ENCODE measurements around the gene EXOSC7.

DNA sequence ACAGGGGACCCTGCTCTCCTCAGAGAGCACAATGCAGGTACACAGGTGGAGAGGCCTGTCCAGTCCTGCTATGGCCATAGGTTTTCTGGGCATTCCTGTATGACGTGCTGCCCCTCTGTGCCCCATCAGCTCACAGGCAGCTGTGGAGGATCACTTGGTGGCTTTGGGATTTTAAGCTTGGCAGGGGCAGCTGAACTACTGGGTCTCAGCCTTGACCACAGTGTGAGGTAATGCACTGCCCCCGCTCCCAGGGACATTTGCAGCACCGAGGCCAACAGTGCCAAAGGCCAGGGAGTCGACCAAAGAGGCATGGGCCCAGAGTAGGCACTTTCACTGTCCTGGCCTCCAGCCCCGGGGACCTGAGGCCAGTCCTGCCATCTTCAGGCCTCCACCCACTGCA lies 46.3 kb upstream of the EXOSC7 start:
- no peak for TF ChIP-seq FOS (IDR thresholded peaks at IDR 0.05; ENCODE audit: low read depth, low read length)
- no peak for TF ChIP-seq MAFK (IDR thresholded peaks at IDR 0.05; ENCODE audit: low read depth, low read length)
- TF ChIP-seq, protein P1, sequence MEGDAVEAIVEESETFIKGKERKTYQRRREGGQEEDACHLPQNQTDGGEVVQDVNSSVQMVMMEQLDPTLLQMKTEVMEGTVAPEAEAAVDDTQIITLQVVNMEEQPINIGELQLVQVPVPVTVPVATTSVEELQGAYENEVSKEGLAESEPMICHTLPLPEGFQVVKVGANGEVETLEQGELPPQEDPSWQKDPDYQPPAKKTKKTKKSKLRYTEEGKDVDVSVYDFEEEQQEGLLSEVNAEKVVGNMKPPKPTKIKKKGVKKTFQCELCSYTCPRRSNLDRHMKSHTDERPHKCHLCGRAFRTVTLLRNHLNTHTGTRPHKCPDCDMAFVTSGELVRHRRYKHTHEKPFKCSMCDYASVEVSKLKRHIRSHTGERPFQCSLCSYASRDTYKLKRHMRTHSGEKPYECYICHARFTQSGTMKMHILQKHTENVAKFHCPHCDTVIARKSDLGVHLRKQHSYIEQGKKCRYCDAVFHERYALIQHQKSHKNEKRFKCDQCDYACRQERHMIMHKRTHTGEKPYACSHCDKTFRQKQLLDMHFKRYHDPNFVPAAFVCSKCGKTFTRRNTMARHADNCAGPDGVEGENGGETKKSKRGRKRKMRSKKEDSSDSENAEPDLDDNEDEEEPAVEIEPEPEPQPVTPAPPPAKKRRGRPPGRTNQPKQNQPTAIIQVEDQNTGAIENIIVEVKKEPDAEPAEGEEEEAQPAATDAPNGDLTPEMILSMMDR (conservative IDR thresholded peaks at IDR 0.05; ENCODE audit: low read depth, low read length): no peak
- TF ChIP-seq RCOR1 (IDR thresholded peaks at IDR 0.05; ENCODE audit: insufficient replicate concordance, low read length): no peak
- TF ChIP-seq POLR2A (IDR thresholded peaks at IDR 0.05; ENCODE audit: low read depth, low read length): no peak
- TF ChIP-seq RAD21 (IDR thresholded peaks at IDR 0.05; ENCODE audit: low read length): no peak
- TF ChIP-seq, protein P2, sequence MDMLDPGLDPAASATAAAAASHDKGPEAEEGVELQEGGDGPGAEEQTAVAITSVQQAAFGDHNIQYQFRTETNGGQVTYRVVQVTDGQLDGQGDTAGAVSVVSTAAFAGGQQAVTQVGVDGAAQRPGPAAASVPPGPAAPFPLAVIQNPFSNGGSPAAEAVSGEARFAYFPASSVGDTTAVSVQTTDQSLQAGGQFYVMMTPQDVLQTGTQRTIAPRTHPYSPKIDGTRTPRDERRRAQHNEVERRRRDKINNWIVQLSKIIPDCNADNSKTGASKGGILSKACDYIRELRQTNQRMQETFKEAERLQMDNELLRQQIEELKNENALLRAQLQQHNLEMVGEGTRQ (IDR thresholded peaks at IDR 0.05; ENCODE audit: low read depth, low read length): no peak
- no peak for TF ChIP-seq SMC3 (IDR thresholded peaks at IDR 0.05; ENCODE audit: low read depth, low read length)
- no peak for TF ChIP-seq CHD1 (IDR thresholded peaks at IDR 0.05; ENCODE audit: low read depth, low read length)
- no peak for TF ChIP-seq BHLHE40 (IDR thresholded peaks at IDR 0.05; ENCODE audit: low read depth, low read length)
- TF ChIP-seq RFX5 (IDR thresholded peaks at IDR 0.05; ENCODE audit: low read depth, low read length): no peak

All from IMR-90 (cell line).